PC-9 (cell line): ENCODE results near the gene MAN2A2. TPM values are rescaled to one million over a fixed set of nuclear protein-coding genes. Genes with fewer than 3 reads are reported as not detected.

Experiments used
- BruUV-seq: library from RNA; stranded (reverse); fragments of 400-500 nt; replicated peaks from 2 replicates; lab custom pipeline; 2021; lab: Mats Ljungman, UMichigan
- CTCF ChIA-PET: fragments of 300-600 bp; sonication (Branson Sonifier 250); formaldehyde crosslinking; loops from one replicate; lab custom pipeline; 2022; ENCODE audit warnings: antibody characterized with exemption; lab: Charles Lee
- POLR2A ChIA-PET: fragments of 300-600 bp; sonication (Branson Sonifier 250); formaldehyde crosslinking; loops from one replicate; lab custom pipeline; 2022; ENCODE audit warnings: antibody characterized with exemption; ENCODE audit not compliant: unreplicated experiment; lab: Charles Lee
- DNase-seq, 2 experiments: peaks; one replicate each; pipeline versions ENCODE4 v3.0.0 to v3.0.0-alpha.2; 2015 to 2022; ENCODE audit warnings: mixed read lengths in 1 of 2
- H2AFZ ChIP-seq: fragments of 200-600 bp; sonication (generic); 2 replicates; pipeline ENCODE4 v1.8.1; 2017; ENCODE audit warnings: antibody characterized with exemption
- H3F3A ChIP-seq: fragments of 200-600 bp; sonication (generic); 2 replicates; pipeline ENCODE4 v1.8.1; 2017; ENCODE audit warnings: antibody characterized with exemption, mild to moderate bottlenecking, low read depth; ENCODE audit not compliant: insufficient read depth
- H3K27ac ChIP-seq: fragments of 200-600 bp; sonication (generic); 2 replicates; pipeline ENCODE4 v1.6.1; 2016; ENCODE audit warnings: mixed run types
- H3K27me3 ChIP-seq: fragments of 200-600 bp; sonication (generic); 2 replicates; pipeline ENCODE4 v1.6.1; 2016; ENCODE audit warnings: low read depth, mixed run types; ENCODE audit not compliant: insufficient read depth
- H3K36me3 ChIP-seq: fragments of 200-600 bp; sonication (generic); 2 replicates; pipeline ENCODE4 v1.6.1; 2016; ENCODE audit warnings: low read depth, mixed run types
- H3K4me1 ChIP-seq: fragments of 200-600 bp; sonication (generic); replicated peaks from 2 replicates; pipeline ENCODE4 v1.6.1; 2016; ENCODE audit warnings: mixed run types; ENCODE audit not compliant: insufficient read depth
- H3K4me2 ChIP-seq: fragments of 200-600 bp; sonication (generic); 2 replicates; pipeline ENCODE4 v1.6.1; 2017; ENCODE audit warnings: mixed run types
- H3K4me3 ChIP-seq: fragments of 200-600 bp; sonication (generic); 2 replicates; pipeline ENCODE4 v1.6.1; 2016; ENCODE audit warnings: mixed run types
- H3K79me2 ChIP-seq: fragments of 200-600 bp; sonication (generic); 2 replicates; pipeline ENCODE4 v1.6.1; 2017; ENCODE audit warnings: low read depth, mixed run types
- H3K9me2 ChIP-seq: fragments of 200-600 bp; sonication (generic); 2 replicates; pipeline ENCODE4 v1.8.1; 2017; ENCODE audit warnings: mild to moderate bottlenecking; ENCODE audit not compliant: insufficient read depth
- H3K9me3 ChIP-seq: fragments of 200-600 bp; sonication (generic); 2 replicates; pipeline ENCODE4 v1.8.1; 2016; ENCODE audit warnings: low read depth; ENCODE audit not compliant: insufficient read depth
- H4K20me1 ChIP-seq: fragments of 200-600 bp; sonication (generic); 2 replicates; pipeline ENCODE4 v1.8.1; 2017; ENCODE audit not compliant: insufficient read depth
- CTCF ChIP-seq: fragments of 200-600 bp; sonication (generic); conservative IDR thresholded peaks from 2 replicates; pipeline ENCODE4 v1.6.1; 2017; ENCODE audit warnings: mixed run types, antibody characterized with exemption, mild to moderate bottlenecking, moderate library complexity
- EZH2 ChIP-seq: fragments of 200-600 bp; sonication (generic); IDR thresholded peaks from 2 replicates; pipeline ENCODE4 v1.8.0; 2017; ENCODE audit warnings: antibody characterized with exemption, low read depth
- intact Hi-C: fragments of 100-400 bp; cut with micrococcal nuclease; formaldehyde crosslinking; loops from one replicate; pipeline ENCODE4 v1.10.0; 2022; ENCODE audit not compliant: unreplicated experiment
- total RNA-seq: library from RNA; stranded (reverse); gene quantifications from 2 replicates; pipeline ENCODE4 v1.2.3, GENCODE V29; 2021

Gene MAN2A2
- total RNA-seq, 1 experiment from 2014 or later = 27.1 TPM

GRCh38 chr15:90936823-90937222 is 33.7 kb downstream of the MAN2A2 start:
- Histone ChIP-seq H3K9me3 (no peaks in the 10 kb centered on the region), H3K27ac (no peak overlapping the region), H3K36me3 (peaks cover 9% of the 10 kb centered on the region; the same call in 1 of the 2 replicates), H4K20me1 (no peaks in the 10 kb centered on the region), H3F3A (peaks cover 6% of the 10 kb centered on the region; the same call in 1 of the 2 replicates), H3K4me2 (peak overlapping the region; percentile 83), H3K27me3 (no peaks in the 10 kb centered on the region), H2AFZ (no peak overlapping the region), H3K4me1 (peaks cover 8% of the 10 kb centered on the region; the same call in 1 of the 2 replicates), H3K9me2 (no peaks in the 10 kb centered on the region), H3K79me2 (peaks cover 11% of the 10 kb centered on the region), H3K4me3 (no peak overlapping the region)
- ChIA-PET POLR2A (interaction anchor here (0.6 kb wide), 1 partner anchor 476 kb away, joined by 4 read pairs; no protein-coding TSS in a partner anchor), CTCF (interaction anchor here (0.6 to 0.7 kb wide), 2 partner anchors 19 to 73 kb away, joined by 3 to 10 read pairs; no protein-coding TSS in a partner anchor)
- intact Hi-C loops = loop anchor here (10.0 kb wide), 1 partner anchor 452 kb away; no protein-coding TSS in a partner anchor
- no TSS peak for BruUV-seq
- no peak for DNase-seq
- no peak for TF ChIP-seq EZH2
- TF ChIP-seq CTCF = no peak

DNA sequence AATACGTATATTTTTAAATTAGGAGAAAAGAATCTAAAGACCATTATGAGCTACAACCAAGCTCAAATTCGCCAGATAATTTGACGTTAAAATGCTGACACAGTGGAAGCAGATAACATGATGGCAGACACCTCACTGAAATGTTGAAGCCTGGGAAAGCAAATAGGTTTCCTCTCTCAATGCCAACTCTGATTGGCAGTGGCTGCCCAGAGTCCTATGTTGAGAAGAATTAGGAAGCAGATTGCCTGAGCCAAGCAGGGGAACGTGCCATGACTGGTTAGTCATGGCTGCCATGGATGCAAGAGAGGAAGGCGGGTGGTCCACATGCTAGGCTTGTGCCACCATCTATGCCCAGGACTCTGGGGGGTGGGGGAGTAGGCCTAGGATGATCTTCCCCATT is 35.2 kb downstream of the MAN2A2 start:
- no peak overlapping the region for H3K4me2 ChIP-seq
- H3K27me3 ChIP-seq = no peaks in the 10 kb centered on the region
- H3K4me3 ChIP-seq = no peak overlapping the region
- TF ChIP-seq CTCF (no peak), EZH2 (no peak)
- intact Hi-C loops = loop anchor here (10.0 kb wide), 1 partner anchor 453 kb away; no protein-coding TSS in a partner anchor
- POLR2A ChIA-PET = interaction anchor here (0.6 kb wide), 1 partner anchor 23 kb away, joined by 3 read pairs; no protein-coding TSS in a partner anchor
- peaks cover 2% of the 10 kb centered on the region; the same call in 1 of the 2 replicates for H3F3A ChIP-seq
- no peak overlapping the region for H2AFZ ChIP-seq
- H3K79me2 ChIP-seq = peaks cover 11% of the 10 kb centered on the region
- DNase-seq = no peak
- peaks cover 9% of the 10 kb centered on the region; the same call in 1 of the 2 replicates for H3K36me3 ChIP-seq
- no peak overlapping the region for H3K27ac ChIP-seq
- H3K9me3 ChIP-seq = no peaks in the 10 kb centered on the region
- CTCF ChIA-PET = no interaction called here
- no TSS peak for BruUV-seq
- H3K4me1 ChIP-seq = peaks cover 8% of the 10 kb centered on the region; the same call in 1 of the 2 replicates
- no peaks in the 10 kb centered on the region for H3K9me2 ChIP-seq
- no peaks in the 10 kb centered on the region for H4K20me1 ChIP-seq

GRCh38 chr15:90939756-90940155 is 36.7 kb downstream of the MAN2A2 start:
- ChIA-PET CTCF (no interaction called here), POLR2A (interaction anchor here (0.6 kb wide), 1 partner anchor 701 kb away, joined by 8 read pairs; no protein-coding TSS in a partner anchor)
- Histone ChIP-seq H3K4me2 (no peak overlapping the region), H3K4me1 (peaks cover 4% of the 10 kb centered on the region; the same call in 1 of the 2 replicates), H3K9me3 (no peaks in the 10 kb centered on the region), H3K79me2 (peaks cover 11% of the 10 kb centered on the region), H3F3A (peaks cover 2% of the 10 kb centered on the region; the same call in 1 of the 2 replicates), H3K27me3 (no peaks in the 10 kb centered on the region), H2AFZ (no peak overlapping the region), H3K27ac (no peak overlapping the region), H3K9me2 (no peaks in the 10 kb centered on the region), H4K20me1 (no peaks in the 10 kb centered on the region), H3K36me3 (peaks cover 9% of the 10 kb centered on the region; the same call in 1 of the 2 replicates), H3K4me3 (no peak overlapping the region)
- no peak for DNase-seq
- intact Hi-C loops = loop anchor here (10.0 kb wide), 1 partner anchor 455 kb away; no protein-coding TSS in a partner anchor
- no peak for TF ChIP-seq CTCF
- TF ChIP-seq EZH2 = no peak
- BruUV-seq = no TSS peak
